NOMO-1 treated with DMSO at 0.1 percent for 48 hours (cell line): ENCODE measurements around the gene FAM120AOS.

ENCODE experiments used
- DNase-seq: peaks from one replicate; lab custom pipeline; 2025; ENCODE audit not compliant: unreplicated experiment; lab: John Stamatoyannopoulos, UW

The FAM120AOS gene

GRCh38 chr9:93467462-93467861 is 14.1 kb upstream of the FAM120AOS start:
- no peak for DNase-seq

GRCh38 chr9:93467062-93467416 is 13.7 kb upstream of the FAM120AOS start:
- no peak for DNase-seq

GRCh38 chr9:93466416-93467061 is 13.2 kb upstream of the FAM120AOS start:
- DNase-seq: no peak

GRCh38 chr9:93465855-93466254 is 12.5 kb upstream of the FAM120AOS start:
- DNase-seq: no peak

- peak; percentile 34 for DNase-seq
Observed at GRCh38 chr9:93464876-93465275, 11.5 kb upstream of the FAM120AOS start.

GRCh38 chr9:93464395-93464794 is 11.0 kb upstream of the FAM120AOS start:
- peak; percentile 77 for DNase-seq

- DNase-seq: peak; percentile 6
Observed at GRCh38 chr9:93463638-93464248, 10.4 kb upstream of the FAM120AOS start.

GRCh38 chr9:93461821-93462220 is 8.4 kb upstream of the FAM120AOS start:
- no peak for DNase-seq

- no peak for DNase-seq
Observed at GRCh38 chr9:93461414-93461743, 8.0 kb upstream of the FAM120AOS start.

- no peak for DNase-seq
Observed at GRCh38 chr9:93460689-93461413, 7.5 kb upstream of the FAM120AOS start.

GRCh38 chr9:93459432-93459847 is 6.1 kb upstream of the FAM120AOS start:
- no peak for DNase-seq

GRCh38 chr9:93458712-93459111 is 5.3 kb upstream of the FAM120AOS start:
- no peak for DNase-seq

- no peak for DNase-seq
Observed at GRCh38 chr9:93457006-93457405, 3.6 kb upstream of the FAM120AOS start.

- DNase-seq: peak; percentile 93
Observed at GRCh38 chr9:93456504-93456903, 3.1 kb upstream of the FAM120AOS start.

- DNase-seq: no peak
Observed at GRCh38 chr9:93456022-93456421, 2.6 kb upstream of the FAM120AOS start.

GRCh38 chr9:93452710-93453046 is 703 bp downstream of the FAM120AOS start:
- DNase-seq: no peak

GRCh38 chr9:93451849-93452709 is 1.3 kb downstream of the FAM120AOS start:
- no peak for DNase-seq

GRCh38 chr9:93450945-93451815 is 2.2 kb downstream of the FAM120AOS start, which contains the start of gene FAM120A:
Gene FAM120A, plus strand, starts transcription at chr9:93451685. Its CDS starts 231 bp downstream, at chr9:93451916.
- DNase-seq: peak; percentile 73

- no peak for DNase-seq
Observed at GRCh38 chr9:93447655-93448054, 5.7 kb downstream of the FAM120AOS start.

- no peak for DNase-seq
Observed at GRCh38 chr9:93446073-93446472, 7.3 kb downstream of the FAM120AOS start.
